IPS DF 4.7 (cell line): Measurements from ENCODE around the gene OR51E2.

Experiments used
- DNase-seq: peaks from one replicate; pipeline ENCODE4 v3.0.0-alpha.2; 2013; ENCODE audit warnings: low spot score; ENCODE audit errors: extremely low read depth

OR51E2 gene

GRCh38 chr11:4664183-4664582 lies 33.5 kb downstream of the OR51E2 start:
- DNase-seq = no peak

- DNase-seq = no peak
These were observed 34.8 kb downstream of the OR51E2 start for GRCh38 chr11:4662876-4663275.

- no peak for DNase-seq
These were observed 38.8 kb downstream of the OR51E2 start for GRCh38 chr11:4658629-4659445.

DNA sequence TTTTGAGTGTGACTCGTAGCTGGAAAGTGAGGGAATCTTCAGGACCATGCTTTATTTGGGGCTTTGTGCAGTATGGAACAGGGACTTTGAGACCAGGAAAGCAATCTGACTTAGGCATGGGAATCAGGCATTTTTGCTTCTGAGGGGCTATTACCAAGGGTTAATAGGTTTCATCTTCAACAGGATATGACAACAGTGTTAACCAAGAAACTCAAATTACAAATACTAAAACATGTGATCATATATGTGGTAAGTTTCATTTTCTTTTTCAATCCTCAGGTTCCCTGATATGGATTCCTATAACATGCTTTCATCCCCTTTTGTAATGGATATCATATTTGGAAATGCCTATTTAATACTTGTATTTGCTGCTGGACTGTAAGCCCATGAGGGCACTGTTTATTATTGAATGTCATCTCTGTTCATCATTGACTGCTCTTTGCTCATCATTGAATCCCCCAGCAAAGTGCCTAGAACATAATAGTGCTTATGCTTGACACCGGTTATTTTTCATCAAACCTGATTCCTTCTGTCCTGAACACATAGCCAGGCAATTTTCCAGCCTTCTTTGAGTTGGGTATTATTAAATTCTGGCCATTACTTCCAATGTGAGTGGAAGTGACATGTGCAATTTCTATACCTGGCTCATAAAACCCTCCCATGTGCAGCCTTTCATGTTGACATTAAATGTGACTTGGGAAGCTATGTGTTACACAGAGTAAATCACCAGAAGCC lies 42.9 kb downstream of the OR51E2 start:
- DNase-seq = no peak

DNA sequence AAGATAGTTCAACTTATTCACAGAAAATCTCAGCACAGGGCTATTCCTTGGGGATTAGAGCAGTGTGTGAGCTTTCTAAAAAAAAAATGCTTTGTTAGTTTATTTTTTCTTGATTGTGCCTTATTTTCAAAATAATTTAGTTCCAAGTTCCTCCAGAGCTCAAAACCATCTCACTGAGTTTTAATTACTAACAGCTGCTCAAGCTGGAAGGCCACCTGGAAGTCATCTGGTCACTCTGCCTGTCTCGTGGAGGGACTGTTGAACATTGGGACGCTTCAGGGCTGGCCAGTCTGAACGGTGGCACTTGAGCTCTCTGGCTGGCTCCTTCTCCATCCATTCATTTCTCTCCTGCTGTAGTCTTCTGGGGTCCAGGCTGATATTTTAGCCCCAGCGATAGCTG lies 49.9 kb downstream of the OR51E2 start:
- no peak for DNase-seq

DNA sequence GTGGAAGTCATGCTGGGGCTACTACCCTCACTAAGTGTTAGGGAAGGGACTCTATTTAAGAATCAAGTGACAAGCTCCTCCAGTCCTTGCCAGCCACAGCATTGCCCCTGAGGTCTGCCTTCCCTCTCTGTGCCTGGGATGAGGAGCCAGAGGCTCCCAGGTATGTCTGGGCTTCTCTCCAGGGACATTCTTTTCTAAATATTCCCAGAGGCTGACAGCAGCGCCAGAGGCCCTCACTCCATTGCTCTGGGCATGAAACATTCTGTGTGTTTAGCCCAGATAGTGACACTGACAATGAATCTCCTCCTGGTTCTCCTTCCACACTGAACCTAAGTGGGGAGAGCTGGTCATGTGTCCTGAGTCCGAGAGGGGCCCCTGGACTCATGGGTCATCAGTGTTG lies 51.7 kb downstream of the OR51E2 start:
- no peak for DNase-seq

- no peak for DNase-seq
These were observed 53.4 kb downstream of the OR51E2 start for GRCh38 chr11:4644233-4644632.

GRCh38 chr11:4643682-4644081 lies 54.0 kb downstream of the OR51E2 start, which contains the start of gene OR51E1:
OR51E1 (plus strand) TSS chr11:4643982; CDS start chr11:4652527, 8,545 bp downstream.
- no peak for DNase-seq

DNA sequence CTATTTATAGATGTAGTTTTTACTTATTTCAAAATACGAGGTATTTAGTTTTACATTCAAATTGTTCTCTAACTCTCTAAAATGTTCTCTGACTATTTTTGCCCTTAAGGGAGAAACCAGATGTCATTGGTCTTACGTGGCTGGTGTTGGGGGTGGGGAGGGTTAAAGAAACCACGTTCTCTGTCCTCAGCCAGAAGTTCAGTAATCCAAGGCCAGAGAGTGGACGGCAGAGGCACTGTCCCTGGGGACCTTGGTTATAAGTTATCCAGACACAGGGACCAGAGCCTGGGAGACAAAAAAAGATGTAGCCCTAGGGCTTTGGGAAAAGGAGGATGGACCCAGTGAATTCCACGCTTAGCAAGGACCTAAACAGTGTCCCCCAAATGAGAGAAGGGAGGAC lies 54.6 kb downstream of the OR51E2 start:
- no peak for DNase-seq

- DNase-seq = no peak
These were observed 55.6 kb downstream of the OR51E2 start for GRCh38 chr11:4642043-4642442.

DNA sequence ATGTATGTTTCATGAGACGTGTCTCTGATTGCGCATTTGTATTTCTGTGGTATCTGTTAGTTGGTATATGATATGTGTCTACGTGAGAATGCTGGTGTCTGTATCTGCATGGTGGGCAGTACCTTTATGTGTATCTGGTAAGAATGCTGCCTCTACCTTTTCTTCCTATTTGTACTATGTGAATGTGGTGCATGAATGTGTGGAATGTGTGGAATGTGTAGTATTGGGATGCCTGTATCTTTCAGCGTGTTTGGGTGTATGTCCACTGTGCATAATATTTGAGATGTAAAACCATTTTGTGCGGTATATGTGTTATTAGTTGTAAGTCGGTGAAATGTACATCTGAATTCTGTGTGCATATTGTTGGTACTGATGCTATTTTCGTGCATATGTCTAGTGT lies 56.2 kb downstream of the OR51E2 start:
- no peak for DNase-seq

- DNase-seq = no peak
These were observed 57.7 kb downstream of the OR51E2 start for GRCh38 chr11:4639931-4640330.

- no peak for DNase-seq
These were observed 60.0 kb downstream of the OR51E2 start for GRCh38 chr11:4637662-4638047.

- DNase-seq = peak; percentile 79
These were observed 60.5 kb downstream of the OR51E2 start, which contains the start of gene OR51D1 for GRCh38 chr11:4636962-4637661. OR51D1 (plus strand) TSS chr11:4637477; CDS start chr11:4639791, 2,314 bp downstream.

DNA sequence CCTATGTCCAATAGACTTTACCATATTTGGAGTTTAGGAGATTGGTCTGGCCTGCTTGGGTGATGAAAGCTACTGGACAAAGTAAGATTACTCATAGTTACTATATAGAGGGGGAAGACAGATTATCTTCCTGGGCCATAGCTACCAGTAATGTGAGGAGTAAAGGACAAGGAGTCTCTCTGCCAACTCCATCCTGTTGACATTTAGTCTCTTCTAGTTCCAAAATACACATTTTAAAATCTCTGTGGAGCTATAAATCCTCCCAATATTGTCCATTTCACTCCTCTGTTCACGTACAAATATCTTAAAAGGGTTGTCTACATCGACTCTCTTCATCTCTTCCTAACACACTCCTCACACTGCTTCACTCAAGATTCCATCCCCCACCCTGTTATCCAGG lies 61.5 kb downstream of the OR51E2 start:
- no peak for DNase-seq
